K562 (cell line): ENCODE results near the gene NOTCH3. TPM values are rescaled to one million over a fixed set of nuclear protein-coding genes. Genes with fewer than 3 reads are reported as not detected.

Experiments
- HINFP ChIP-seq: fragments of 450-650 bp; conservative IDR thresholded peaks from 2 replicates; pipeline ENCODE4 v1.6.1; 2016; ENCODE audit warnings: missing genetic modification characterization, low read depth, mild to moderate bottlenecking, control low read depth, missing compliant biosample characterization
- L3MBTL2 ChIP-seq: fragments of 450-650 bp; IDR thresholded peaks from 2 replicates; pipeline ENCODE4 v1.6.1; 2016; ENCODE audit warnings: mild to moderate bottlenecking, moderate library complexity
- MTA2 ChIP-seq: fragments of 450-650 bp; IDR thresholded peaks from 2 replicates; pipeline ENCODE4 v1.6.1; 2016; ENCODE audit warnings: low read depth
- NR0B1 ChIP-seq: fragments of 450-650 bp; IDR thresholded peaks from one replicate; pipeline ENCODE4 v1.6.1; 2018; ENCODE audit warnings: mild to moderate bottlenecking, moderate library complexity; ENCODE audit not compliant: partially characterized antibody
- TCF7 ChIP-seq: sonication (generic); IDR thresholded peaks from 2 replicates; pipeline ENCODE4 v1.6.1; 2016; ENCODE audit warnings: antibody characterized with exemption, borderline replicate concordance
- ZNF354B ChIP-seq: fragments of 250-450 bp; sonication (Bioruptor Pico); IDR thresholded peaks from 2 replicates; pipeline ENCODE4 v1.4.0; 2020
- polyA plus RNA-seq, 8 experiments: library from polyadenylated mRNA; depleted of rRNA in 4 of 8; stranded (reverse) in 5 of 8; unstranded in 3 of 8; fragments of >200 nt; fragmentation: Nextera tagmentation in 2 of 8; fragmentation: Illumina TruSeq in 1 of 8; extraction: Ambion mirVana in 2 of 8; extraction: Trizol in 1 of 8; gene quantifications; 2 replicates each; pipeline versions ENCODE4 v1.2.1 to v1.2.3, GENCODE V29; 2011 to 2014; ENCODE audit warnings: inconsistent platforms in 1 of 8, missing spikeins in 1 of 8
- total RNA-seq, 7 experiments: library from RNA; depleted of rRNA in 6 of 7; stranded (reverse); fragments of >200 nt in 6 of 7; fragmentation: Illumina TruSeq in 2 of 7; extraction: Trizol in 2 of 7; gene quantifications; 2 replicates each; pipeline versions ENCODE4 v1.2.1 to v1.2.3, GENCODE V29; 2011 to 2021; ENCODE audit warnings: low replicate concordance in 1 of 7
- TF ChIP-seq, protein P1 (sequence below): fragments of 250-450 bp; sonication (Bioruptor Pico); IDR thresholded peaks from 2 replicates; pipeline ENCODE4 v1.5.1; 2021; ENCODE audit warnings: mild to moderate bottlenecking

The NOTCH3 gene
- total and polyA plus RNA-seq, 9 of the 15 experiments (the other 6 are each of a cell fraction or from before 2014, with no cell fraction given): under 0.01 to 1.2 (median 0.16) TPM

DNA sequence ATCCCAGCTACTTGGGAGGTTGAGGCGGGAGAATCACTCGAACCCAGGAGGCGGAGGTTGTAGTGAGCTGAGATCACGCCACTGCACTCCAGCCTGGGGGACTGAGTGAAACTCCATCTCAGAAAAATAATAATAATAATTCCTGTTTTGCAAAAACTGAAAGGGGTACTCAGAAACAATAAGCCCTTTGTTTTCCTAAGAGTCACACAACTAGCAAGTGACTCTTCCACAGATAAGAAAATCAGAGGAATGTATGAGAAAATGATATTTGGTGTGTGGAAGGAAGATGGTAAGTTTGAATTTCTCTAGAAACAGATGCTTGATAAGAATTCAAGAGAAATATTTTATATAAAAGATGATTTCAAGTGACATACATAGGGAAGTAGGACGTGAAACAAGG lies 58.5 kb downstream of the NOTCH3 start (continued):
- TF ChIP-seq TCF7 (no peak), L3MBTL2 (no peak), NR0B1 (no peak), MTA2 (no peak), ZNF354B (CRISPR knock-in tag) (no peak), HINFP (tag) (no peak)
- TF ChIP-seq, protein P1, sequence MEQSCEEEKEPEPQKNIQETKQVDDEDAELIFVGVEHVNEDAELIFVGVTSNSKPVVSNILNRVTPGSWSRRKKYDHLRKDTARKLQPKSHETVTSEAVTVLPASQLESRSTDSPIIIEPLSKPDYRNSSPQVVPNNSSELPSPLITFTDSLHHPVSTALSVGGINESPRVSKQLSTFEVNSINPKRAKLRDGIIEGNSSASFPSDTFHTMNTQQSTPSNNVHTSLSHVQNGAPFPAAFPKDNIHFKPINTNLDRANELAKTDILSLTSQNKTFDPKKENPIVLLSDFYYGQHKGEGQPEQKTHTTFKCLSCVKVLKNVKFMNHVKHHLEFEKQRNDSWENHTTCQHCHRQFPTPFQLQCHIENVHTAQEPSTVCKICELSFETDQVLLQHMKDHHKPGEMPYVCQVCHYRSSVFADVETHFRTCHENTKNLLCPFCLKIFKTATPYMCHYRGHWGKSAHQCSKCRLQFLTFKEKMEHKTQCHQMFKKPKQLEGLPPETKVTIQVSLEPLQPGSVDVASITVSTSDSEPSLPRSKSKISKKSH (CRISPR knock-in tag): no peak
- TF ChIP-seq, all 486 proteins: peak for 0
